H9 (cell line): ENCODE data around the gene PPM1J. TPM values are rescaled to one million over a fixed set of nuclear protein-coding genes. Genes with fewer than 3 reads are reported as not detected.

ENCODE experiments used
- DNase-seq: peaks from one replicate; pipeline ENCODE4 v3.0.0-alpha.2; 2017
- H2AFZ ChIP-seq: one replicate; pipeline ENCODE4 v1.6.1; 2013; ENCODE audit warnings: mild to moderate bottlenecking, low read length, control low read depth, moderate library complexity
- H2AK5ac ChIP-seq: 2 replicates; pipeline ENCODE4 v1.6.1; 2013; ENCODE audit warnings: low read length, control low read depth, mixed read lengths; ENCODE audit not compliant: insufficient read length
- H2BK120ac ChIP-seq: one replicate; pipeline ENCODE4 v1.6.1; 2013; ENCODE audit warnings: low read depth, mild to moderate bottlenecking, low read length, control low read depth, inconsistent platforms; ENCODE audit not compliant: poor library complexity, severe bottlenecking
- H2BK12ac ChIP-seq: 2 replicates; pipeline ENCODE4 v1.6.1; 2013; ENCODE audit warnings: low read length, control low read depth, mixed read lengths, low read depth; ENCODE audit not compliant: insufficient read length
- H2BK15ac ChIP-seq: 2 replicates; pipeline ENCODE4 v1.6.1; 2013; ENCODE audit warnings: low read depth, low read length, control low read depth
- H2BK20ac ChIP-seq: one replicate; pipeline ENCODE4 v1.6.1; 2013; ENCODE audit warnings: low read depth, mild to moderate bottlenecking, low read length, control low read depth, inconsistent platforms; ENCODE audit not compliant: poor library complexity, severe bottlenecking
- H2BK5ac ChIP-seq: 2 replicates; pipeline ENCODE4 v1.6.1; 2013; ENCODE audit warnings: low read length, control low read depth, mixed read lengths; ENCODE audit not compliant: insufficient read length
- H3K14ac ChIP-seq: 2 replicates; pipeline ENCODE4 v1.6.1; 2013; ENCODE audit warnings: low read length, control low read depth; ENCODE audit not compliant: insufficient read depth
- H3K18ac ChIP-seq: 2 replicates; pipeline ENCODE4 v1.6.1; 2013; ENCODE audit warnings: low read depth, mild to moderate bottlenecking, mixed read lengths, low read length, control low read depth; ENCODE audit not compliant: insufficient read length
- H3K23ac ChIP-seq: 2 replicates; pipeline ENCODE4 v1.6.1; 2013; ENCODE audit warnings: low read length, control low read depth, mixed read lengths, low read depth; ENCODE audit not compliant: insufficient read length
- H3K23me2 ChIP-seq: 2 replicates; pipeline ENCODE4 v1.6.1; 2013; ENCODE audit warnings: low read depth, mild to moderate bottlenecking, mixed read lengths, low read length, control low read depth; ENCODE audit not compliant: insufficient read length, poor library complexity, severe bottlenecking
- H3K27ac ChIP-seq: 2 replicates; pipeline ENCODE4 v1.5.1; 2013; ENCODE audit warnings: low read length, control low read depth, mixed read lengths, low read depth; ENCODE audit not compliant: insufficient read length
- H3K27me3 ChIP-seq: 2 replicates; pipeline ENCODE4 v1.6.1; 2013; ENCODE audit warnings: low read length, control low read depth, inconsistent platforms; ENCODE audit not compliant: insufficient read depth
- H3K4ac ChIP-seq: 2 replicates; pipeline ENCODE4 v1.6.1; 2013; ENCODE audit warnings: low read depth, mild to moderate bottlenecking, control low read depth, inconsistent platforms, low read length, moderate library complexity
- H3K4me1 ChIP-seq: 2 replicates; pipeline ENCODE4 v1.6.1; 2013; ENCODE audit warnings: low read length, control low read depth, inconsistent platforms; ENCODE audit not compliant: insufficient read depth
- H3K4me2 ChIP-seq: 2 replicates; pipeline ENCODE4 v1.6.1; 2013; ENCODE audit warnings: low read length, control low read depth, mixed read lengths; ENCODE audit not compliant: insufficient read length, insufficient read depth
- H3K56ac ChIP-seq: 2 replicates; pipeline ENCODE4 v1.6.1; 2013; ENCODE audit warnings: low read depth, mild to moderate bottlenecking, mixed read lengths, low read length, control low read depth; ENCODE audit not compliant: insufficient read length
- H3K79me1 ChIP-seq: 2 replicates; pipeline ENCODE4 v1.6.1; 2013; ENCODE audit warnings: low read depth, mild to moderate bottlenecking, moderate library complexity, low read length, control low read depth, inconsistent platforms; ENCODE audit not compliant: insufficient read depth, poor library complexity, severe bottlenecking
- H3K79me2 ChIP-seq: 2 replicates; pipeline ENCODE4 v1.6.1; 2013; ENCODE audit warnings: low read length, control low read depth, inconsistent platforms; ENCODE audit not compliant: insufficient read depth
- H3K9ac ChIP-seq: 2 replicates; pipeline ENCODE4 v1.6.1; 2013; ENCODE audit warnings: low read length, control low read depth, mixed read lengths; ENCODE audit not compliant: insufficient read length; ENCODE audit errors: extremely low read depth
- H3K9me3 ChIP-seq: one replicate; pipeline ENCODE4 v1.6.1; 2013; ENCODE audit warnings: low read depth, low read length, inconsistent platforms; ENCODE audit not compliant: control insufficient read depth
- H3T11ph ChIP-seq: one replicate; pipeline ENCODE4 v1.6.1; 2013; ENCODE audit warnings: mild to moderate bottlenecking, low read length, control low read depth, inconsistent platforms
- H4K20me1 ChIP-seq: one replicate; pipeline ENCODE4 v1.6.1; 2013; ENCODE audit not compliant: control insufficient read depth, insufficient read length, insufficient read depth
- H4K5ac ChIP-seq: 2 replicates; pipeline ENCODE4 v1.6.1; 2013; ENCODE audit warnings: low read depth, mild to moderate bottlenecking, mixed read lengths, low read length, control low read depth; ENCODE audit not compliant: insufficient read length
- H4K8ac ChIP-seq: replicated peaks from 2 replicates; pipeline ENCODE4 v1.6.1; 2013; ENCODE audit warnings: low read length, control low read depth, mixed read lengths, low read depth; ENCODE audit not compliant: insufficient read length
- H4K91ac ChIP-seq: 2 replicates; pipeline ENCODE4 v1.6.1; 2013; ENCODE audit warnings: low read depth, mild to moderate bottlenecking, moderate library complexity, mixed read lengths, low read length, control low read depth; ENCODE audit not compliant: insufficient read length
- H3K27ac Mint-ChIP-seq, 3 experiments: 2 replicates in 2 of 3; 3 replicates in 1 of 3; pipeline ENCODE4 v1.8.0; 2020 to 2021; ENCODE audit warnings: mixed read lengths in 3 of 3, mild to moderate bottlenecking in 1 of 3, moderate library complexity in 1 of 3
- H3K27me3 Mint-ChIP-seq: 2 replicates; pipeline ENCODE4 v1.8.0; 2021; ENCODE audit warnings: low read depth, mild to moderate bottlenecking, moderate library complexity, mixed read lengths
- H3K36me3 Mint-ChIP-seq, 3 experiments: 2 replicates in 2 of 3; 3 replicates in 1 of 3; pipeline ENCODE4 v1.8.0; 2020 to 2021; ENCODE audit warnings: low read depth in 3 of 3, mixed read lengths in 3 of 3; ENCODE audit not compliant: insufficient read depth in 1 of 3
- H3K4me1 Mint-ChIP-seq, 2 experiments: 2 replicates each; pipeline ENCODE4 v1.8.0; 2020; ENCODE audit warnings: mixed read lengths in 2 of 2
- H3K4me3 Mint-ChIP-seq, 2 experiments: 2 replicates in 1 of 2; 3 replicates in 1 of 2; pipeline ENCODE4 v1.8.0; 2020 to 2021; ENCODE audit warnings: mild to moderate bottlenecking in 2 of 2, mixed read lengths in 2 of 2, moderate library complexity in 1 of 2
- H3K9me3 Mint-ChIP-seq, 2 experiments: 2 replicates in 1 of 2; 3 replicates in 1 of 2; pipeline ENCODE4 v1.8.0; 2020; ENCODE audit warnings: mild to moderate bottlenecking in 2 of 2, mixed read lengths in 2 of 2, moderate library complexity in 1 of 2
- WGBS: extraction: QIAGEN DNeasy Blood & Tissue Kit; methylation state at CpG from one replicate; pipeline ENCODE4 v1.1.7; 2013; ENCODE audit warnings: missing lambda C conversion rate, low lambda C conversion rate, mixed read lengths; ENCODE audit not compliant: insufficient read length; ENCODE audit errors: extremely low coverage; 5-methylcytosine and 5-hydroxymethylcytosine counted together
- total RNA-seq: library from RNA; stranded (reverse); gene quantifications from 2 replicates; pipeline ENCODE4 v1.2.1, GENCODE V29; 2021
- TF ChIP-seq, protein P1 (sequence below): fragments of 200-600 bp; sonication (generic); conservative IDR thresholded peaks from 3 replicates; pipeline ENCODE4 v1.8.0; 2021; ENCODE audit warnings: antibody characterized with exemption, mild to moderate bottlenecking

The PPM1J gene
- total RNA-seq, 1 experiment from 2014 or later, result 12.7 TPM

GRCh38 chr1:112722601-112723510 is 7.7 kb upstream of the PPM1J start:
- Mint-ChIP-seq H3K27me3 (peaks cover 63% of the 10 kb centered on the region), H3K9me3 (peaks cover 0 to under 1% of the 10 kb centered on the region in 2 experiments; a peak in 2 of 5 replicates), H3K36me3 (peaks cover 0 to under 1% (median 0%) of the 10 kb centered on the region in 3 experiments; a peak in 1 of 7 replicates), H3K27ac (peak overlapping the region in 1 of 3 experiments; percentile 5; a peak in 2 of 7 replicates), H3K4me1 (peaks cover 22 to 25% of the 10 kb centered on the region in 2 experiments), H3K4me3 (peak overlapping the region; percentile 48 to 74)
- no peaks in the 10 kb centered on the region for H4K20me1 ChIP-seq
- no peak overlapping the region for H3K18ac ChIP-seq
- H3K4me2 ChIP-seq, result peak overlapping the region; percentile 46
- H4K5ac ChIP-seq, result no peak overlapping the region
- H3K9me3 ChIP-seq, result no peaks in the 10 kb centered on the region
- H2AFZ ChIP-seq, result no peak overlapping the region
- no CpG with 5 or more reads among the region's 35 CpGs for WGBS
- peak; percentile 73 for DNase-seq
- no peak overlapping the region for H2BK12ac ChIP-seq
- H2BK120ac ChIP-seq, result no peak overlapping the region
- H3T11ph ChIP-seq, result no peak overlapping the region
- no peak overlapping the region for H2BK5ac ChIP-seq
- H3K79me2 ChIP-seq, result no peaks in the 10 kb centered on the region
- H3K9ac ChIP-seq, result no peak overlapping the region
- H3K79me1 ChIP-seq, result no peaks in the 10 kb centered on the region
- H2BK20ac ChIP-seq, result no peak overlapping the region
- H3K56ac ChIP-seq, result no peak overlapping the region
- no peak overlapping the region for H3K27ac ChIP-seq
- no peak overlapping the region for H4K91ac ChIP-seq
- H3K14ac ChIP-seq, result no peak overlapping the region
- no peaks in the 10 kb centered on the region for H3K23me2 ChIP-seq
- no peak overlapping the region for H4K8ac ChIP-seq
- H3K27me3 ChIP-seq, result no peaks in the 10 kb centered on the region; the same call in 1 of the 2 replicates
- H2AK5ac ChIP-seq, result no peak overlapping the region
- TF ChIP-seq, protein P1, sequence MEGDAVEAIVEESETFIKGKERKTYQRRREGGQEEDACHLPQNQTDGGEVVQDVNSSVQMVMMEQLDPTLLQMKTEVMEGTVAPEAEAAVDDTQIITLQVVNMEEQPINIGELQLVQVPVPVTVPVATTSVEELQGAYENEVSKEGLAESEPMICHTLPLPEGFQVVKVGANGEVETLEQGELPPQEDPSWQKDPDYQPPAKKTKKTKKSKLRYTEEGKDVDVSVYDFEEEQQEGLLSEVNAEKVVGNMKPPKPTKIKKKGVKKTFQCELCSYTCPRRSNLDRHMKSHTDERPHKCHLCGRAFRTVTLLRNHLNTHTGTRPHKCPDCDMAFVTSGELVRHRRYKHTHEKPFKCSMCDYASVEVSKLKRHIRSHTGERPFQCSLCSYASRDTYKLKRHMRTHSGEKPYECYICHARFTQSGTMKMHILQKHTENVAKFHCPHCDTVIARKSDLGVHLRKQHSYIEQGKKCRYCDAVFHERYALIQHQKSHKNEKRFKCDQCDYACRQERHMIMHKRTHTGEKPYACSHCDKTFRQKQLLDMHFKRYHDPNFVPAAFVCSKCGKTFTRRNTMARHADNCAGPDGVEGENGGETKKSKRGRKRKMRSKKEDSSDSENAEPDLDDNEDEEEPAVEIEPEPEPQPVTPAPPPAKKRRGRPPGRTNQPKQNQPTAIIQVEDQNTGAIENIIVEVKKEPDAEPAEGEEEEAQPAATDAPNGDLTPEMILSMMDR, result 0 out of 3 replicates have a peak, but pooled peaks have one; percentile 16
- H3K4ac ChIP-seq, result no peak overlapping the region
- H3K23ac ChIP-seq, result no peak overlapping the region
- peaks cover 4% of the 10 kb centered on the region; the same call in 1 of the 2 replicates for H3K4me1 ChIP-seq
- no peak overlapping the region for H2BK15ac ChIP-seq
